Mesenteric fat pad (tissue), 1 donor: ENCODE results near the gene SNX9. TPM values are rescaled to one million over a fixed set of nuclear protein-coding genes. Genes with fewer than 3 reads are reported as not detected.

ENCODE experiments used
- DNase-seq: peaks from one replicate; pipeline ENCODE4 v3.0.0-alpha.2; 2020; ENCODE audit warnings: low spot score
- total RNA-seq: library from RNA; stranded (reverse); fragmentation: NEBNext Ultra II Directional; extraction: Animal tissue kit (Norgen Biotek cat#: 25700); gene quantifications from one replicate; pipeline ENCODE4 v1.2.1, GENCODE V29; 2021
- donor health status: DM: yes; HTN: yes; CAD: no.

Gene SNX9
- total RNA-seq, 1 donor from 2014 or later = 86.9 TPM

DNA sequence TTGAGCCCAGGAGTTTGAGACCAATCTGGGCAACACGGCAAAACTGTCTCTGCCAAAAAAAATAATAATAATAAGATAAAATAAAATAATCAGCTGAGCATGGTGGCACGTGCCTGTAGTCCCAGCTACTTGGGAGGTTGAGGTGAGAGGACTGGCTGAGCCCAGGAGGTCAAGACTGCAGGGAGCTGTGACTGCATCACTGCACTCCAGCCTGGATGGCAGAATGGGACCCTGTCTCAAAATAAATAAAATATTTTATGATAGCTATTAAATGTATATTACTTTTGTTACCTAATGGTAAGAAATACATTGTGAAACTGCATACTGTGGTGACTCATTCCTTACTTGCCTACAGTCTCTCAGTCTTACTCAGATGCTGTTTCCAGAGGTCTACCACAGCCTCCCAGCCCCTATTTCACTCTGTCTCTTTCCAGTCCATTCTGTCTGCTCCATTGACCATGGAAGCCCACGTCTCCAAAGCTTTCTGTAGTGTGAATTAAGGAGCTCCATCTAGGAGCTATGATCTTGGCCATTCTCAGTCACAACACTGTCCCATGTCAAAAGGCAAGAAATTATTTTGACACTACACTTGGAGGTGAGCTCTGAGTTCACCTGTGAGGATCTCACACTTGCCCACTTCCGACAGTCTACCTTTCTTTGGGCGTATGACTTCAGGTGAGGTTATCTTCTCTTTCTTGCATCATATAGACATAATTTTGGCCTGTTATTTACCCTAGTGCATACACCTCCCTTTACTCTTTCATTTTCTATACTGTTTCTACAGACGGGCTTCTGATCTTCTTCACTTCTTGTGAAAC is 22.4 kb upstream of the SNX9 start:
- no peak for DNase-seq

DNA sequence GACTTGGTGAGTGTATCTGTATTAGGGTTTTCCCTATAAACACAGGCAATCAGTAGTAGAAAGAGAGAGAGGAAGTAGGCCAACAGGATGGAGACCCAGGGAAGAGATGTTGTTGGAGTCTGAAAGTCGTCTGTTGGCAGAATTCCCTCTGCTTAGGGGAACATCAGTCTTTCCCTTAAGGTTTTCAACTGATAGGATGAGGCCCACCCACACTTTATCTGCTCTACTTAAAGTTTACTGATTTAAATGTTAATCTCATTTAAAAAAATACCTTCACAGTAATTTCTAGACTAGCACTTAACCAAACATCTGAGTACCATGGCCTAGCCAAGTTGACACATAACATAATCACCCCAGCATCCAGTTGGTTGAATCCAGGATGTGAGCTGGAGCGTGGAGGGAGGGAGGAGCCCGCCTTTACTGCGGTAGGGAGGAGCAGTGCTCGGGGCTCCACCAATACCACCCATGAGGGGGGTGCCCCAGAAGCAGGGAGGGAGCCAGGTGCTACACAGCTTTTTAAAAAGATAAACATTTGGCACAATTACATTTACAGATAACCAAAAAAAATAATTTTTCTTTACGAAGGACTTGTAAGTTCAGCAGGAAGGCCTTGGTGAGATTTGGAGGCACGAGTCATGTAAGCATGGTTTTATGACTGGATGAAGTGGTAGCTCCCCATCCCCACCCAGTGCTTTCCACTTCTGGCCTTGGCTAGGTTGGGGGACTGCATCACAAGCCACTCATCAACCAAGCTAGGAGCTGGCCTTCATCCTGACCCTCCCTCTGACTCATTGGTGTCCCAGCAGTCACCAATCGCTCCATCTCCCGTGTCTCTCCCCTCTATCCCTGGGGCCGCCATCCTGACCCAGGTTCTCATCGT is 18.4 kb upstream of the SNX9 start:
- DNase-seq = no peak

DNA sequence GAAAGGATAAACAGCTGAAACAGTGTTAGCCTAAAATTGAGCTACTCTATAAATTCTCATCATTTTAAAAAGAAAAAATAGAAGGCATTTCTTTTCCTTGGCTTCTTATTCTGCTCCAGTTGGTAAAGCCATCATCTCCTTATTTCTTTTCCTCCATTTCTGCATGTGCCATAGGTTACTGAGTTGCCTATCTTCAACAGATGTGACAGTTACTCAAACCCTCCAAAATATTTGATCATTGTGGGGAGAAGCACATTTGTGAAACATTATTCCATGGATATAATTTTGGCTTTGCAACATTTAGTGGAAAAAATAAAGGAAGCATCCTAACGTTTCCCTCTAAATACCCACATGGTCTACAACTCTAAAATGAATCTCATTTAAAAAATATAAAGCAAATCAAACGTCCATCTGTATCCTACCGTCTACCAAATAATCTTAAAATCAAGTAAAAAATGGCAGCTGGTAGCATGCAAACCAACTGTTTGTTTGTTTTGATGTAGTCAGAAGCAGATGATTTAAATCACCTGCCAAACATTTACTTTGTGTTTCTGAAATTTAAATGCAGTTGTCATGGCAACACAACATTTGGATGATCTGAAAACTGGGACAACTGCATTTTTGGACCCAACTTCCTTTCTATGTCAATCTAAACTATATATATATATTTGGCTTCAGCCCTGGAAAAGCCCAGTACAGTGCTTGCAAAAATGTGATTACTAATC is 16.8 kb upstream of the SNX9 start:
- no peak for DNase-seq

DNA sequence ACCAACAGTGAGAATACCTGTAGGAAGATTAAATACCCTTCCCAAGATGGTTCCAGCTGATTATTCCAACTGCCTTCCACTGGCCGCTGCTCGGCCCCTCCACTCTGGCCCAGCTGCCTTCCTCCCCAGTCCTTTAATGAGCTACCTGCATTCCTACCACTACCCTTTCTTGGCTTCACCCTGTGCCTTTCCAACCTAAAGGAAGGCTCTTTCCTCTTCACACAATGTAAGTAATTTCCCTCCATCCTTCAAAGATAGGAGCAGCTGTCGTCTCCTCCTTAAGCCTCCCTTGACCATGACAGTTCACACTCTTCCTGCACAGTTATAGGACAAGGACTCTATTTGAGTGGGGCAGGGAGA is 16.2 kb upstream of the SNX9 start:
- DNase-seq = no peak

DNA sequence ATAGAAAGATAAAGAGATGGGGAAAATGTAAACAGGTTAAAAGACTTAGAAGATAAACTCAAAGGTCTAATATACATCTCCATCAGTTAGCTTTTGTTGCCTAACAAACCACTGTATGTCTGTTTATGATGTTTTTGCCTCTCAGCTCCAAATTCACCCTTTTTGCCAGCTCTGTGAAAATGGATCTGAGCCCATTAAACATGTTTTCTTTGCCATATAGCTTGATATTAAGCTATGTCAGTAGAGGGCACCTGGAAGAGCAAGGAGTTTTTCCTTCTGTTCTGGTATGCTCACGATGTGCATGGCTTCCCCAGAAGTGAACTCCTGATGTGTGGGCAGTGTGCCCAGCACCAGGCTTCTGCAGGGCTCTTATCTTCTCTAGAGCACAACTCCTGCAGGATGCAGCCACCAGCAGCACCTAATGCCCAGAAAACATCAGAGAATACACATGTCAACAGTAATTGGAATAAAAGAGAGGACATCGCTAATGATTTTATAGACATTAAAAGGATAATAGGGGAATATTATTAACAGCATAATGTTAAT is 14.6 kb upstream of the SNX9 start:
- no peak for DNase-seq

DNA sequence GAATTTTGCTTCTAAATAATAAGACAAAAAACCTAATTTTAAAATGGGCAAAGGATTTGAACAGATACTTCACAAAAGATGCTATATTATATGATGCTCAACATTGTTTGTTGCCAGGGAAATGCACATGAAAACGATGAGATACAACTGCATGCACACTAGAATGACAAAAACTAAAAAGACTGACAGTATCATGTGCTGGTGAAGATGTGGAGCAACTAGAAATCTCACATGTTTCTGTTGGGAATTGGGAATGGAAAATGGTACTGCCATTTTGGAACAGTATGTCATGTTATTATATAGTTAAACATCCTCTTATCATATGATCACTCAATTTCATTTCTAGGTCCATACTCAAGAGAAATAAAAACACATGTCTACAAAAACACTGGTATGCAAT is 13.4 kb upstream of the SNX9 start:
- no peak for DNase-seq

DNA sequence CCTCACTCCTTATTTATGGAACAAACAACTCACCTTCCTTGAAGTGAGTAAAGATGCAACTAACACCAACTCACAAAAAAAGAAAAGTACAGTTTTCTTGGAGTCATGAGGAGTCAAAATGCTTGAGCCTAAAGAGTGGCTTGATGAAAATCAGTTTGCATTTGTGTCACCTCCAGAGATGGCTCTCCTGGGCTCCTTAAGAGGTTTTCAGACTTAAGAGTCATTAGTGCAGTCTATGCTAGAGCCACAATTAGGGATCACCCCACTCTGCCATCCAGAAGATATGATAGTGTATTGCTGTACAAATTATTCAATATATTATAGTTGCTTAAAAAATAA is 11.9 kb upstream of the SNX9 start:
- DNase-seq = no peak

DNA sequence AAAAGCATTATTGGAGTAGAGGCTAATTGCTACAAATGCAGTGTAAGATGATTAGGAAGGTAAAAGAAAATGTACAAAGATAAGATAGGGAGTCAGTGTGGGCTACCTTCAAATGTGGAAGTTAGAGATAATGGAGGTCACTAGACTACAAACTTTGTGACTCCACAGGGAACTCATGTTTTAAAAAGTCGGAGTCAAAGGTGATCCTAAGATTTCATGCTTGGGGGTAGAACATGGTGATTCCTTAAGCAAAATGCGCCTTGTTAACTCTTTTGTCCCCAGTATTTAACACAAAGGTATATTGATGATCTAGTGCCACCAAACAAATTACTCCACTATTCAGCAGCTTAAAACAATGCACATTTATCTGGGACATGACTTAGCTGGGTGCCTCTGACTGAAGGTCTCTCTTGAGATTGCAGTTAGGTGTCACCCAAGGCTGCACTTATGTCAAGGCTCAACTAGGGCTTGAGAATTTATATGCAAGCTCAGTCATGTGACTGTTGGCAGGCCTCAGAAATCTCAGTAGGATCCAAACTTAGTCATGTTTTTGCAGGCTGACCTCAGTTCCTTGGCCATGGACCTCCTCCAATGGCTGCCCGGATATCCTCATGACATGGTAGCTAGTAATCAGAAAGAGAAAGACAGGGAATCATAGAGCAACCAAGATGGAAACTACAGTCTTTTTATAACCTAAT is 11.4 kb upstream of the SNX9 start:
- no peak for DNase-seq

DNA sequence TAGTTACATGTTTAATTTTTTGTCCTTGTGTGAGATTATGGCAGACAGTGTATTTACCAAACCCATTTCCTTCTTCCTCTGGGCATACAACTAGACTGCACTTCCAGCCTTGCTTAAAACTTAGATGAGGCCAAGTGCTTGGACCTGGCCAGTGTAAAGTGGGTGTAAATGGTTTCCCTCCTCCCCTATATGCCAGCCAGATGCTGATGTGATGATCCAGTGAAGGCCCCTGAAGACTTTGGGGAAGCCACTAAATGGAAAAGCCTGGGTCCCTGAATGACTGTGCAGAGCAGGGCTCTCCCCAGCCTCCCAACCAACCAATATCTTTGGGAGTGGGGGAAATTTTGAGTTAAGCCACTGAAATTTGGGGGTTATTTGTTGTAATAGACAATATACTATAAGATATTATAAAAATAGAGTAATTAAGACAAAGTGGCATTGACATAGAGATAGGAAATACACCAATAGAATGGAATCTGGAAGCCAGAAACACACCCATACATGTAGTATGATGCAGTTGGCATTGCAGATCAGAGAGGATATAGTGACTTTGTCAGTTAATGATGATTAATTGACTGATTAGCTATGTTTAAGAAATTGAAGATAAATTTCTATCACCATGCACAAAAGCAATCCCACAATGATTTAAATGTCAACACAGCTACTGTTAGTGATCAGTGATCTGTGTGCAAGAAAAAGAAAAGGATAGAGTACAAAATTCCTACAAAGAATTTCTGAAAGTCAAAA is 10.4 kb upstream of the SNX9 start:
- DNase-seq = no peak

DNA sequence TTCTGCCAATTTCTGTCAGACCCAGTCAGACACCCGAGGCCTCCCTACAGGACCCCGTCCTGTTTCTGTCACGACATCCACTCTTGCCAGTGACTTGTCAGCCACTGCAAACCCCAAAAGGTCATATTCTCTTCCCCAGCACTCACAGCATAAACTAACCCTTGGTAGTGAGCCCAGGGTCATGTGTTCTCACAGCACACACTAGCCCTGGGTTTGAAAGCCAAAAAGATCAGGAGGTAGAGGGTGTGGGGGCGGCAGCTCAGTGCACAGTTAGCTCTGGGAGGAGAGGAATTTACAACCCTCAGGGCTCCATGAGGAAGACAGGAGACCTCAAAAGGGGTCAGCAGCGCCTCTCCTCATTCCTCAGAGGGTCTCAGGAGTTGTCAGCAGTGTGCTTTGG is 9.9 kb upstream of the SNX9 start:
- no peak for DNase-seq

DNA sequence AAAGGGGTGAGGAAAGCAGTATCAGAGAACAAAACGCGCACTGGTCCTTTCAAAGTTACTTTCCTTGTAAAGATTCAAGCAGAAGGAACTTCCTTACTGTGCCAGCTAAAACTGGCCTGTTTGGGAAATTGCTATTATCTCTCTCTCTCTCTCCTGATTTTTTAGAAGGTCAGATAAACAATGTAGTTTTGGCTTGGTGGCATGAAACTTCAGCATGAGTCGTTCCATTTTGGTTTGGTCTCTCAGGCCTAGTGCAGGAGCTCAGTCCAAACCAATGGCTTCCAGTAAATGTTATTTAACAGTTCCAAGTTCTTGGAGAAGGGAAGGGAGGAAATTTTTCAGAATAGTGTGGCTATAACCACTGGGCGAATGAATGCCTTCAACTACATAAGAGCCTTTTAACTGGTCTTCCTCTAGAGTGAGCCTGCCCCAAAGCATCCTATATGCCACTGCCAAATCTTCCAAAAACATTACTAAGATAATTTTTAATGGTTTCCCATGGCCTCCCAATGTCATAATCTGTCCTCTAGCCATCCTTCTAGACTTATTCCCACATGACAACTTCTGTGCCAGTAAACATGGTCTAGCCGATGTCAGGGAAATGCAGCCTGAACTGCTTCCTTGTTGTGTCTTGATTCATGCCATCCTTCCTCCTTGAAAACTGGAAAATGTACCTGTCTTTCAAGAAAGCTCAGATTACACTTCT is 9.1 kb upstream of the SNX9 start:
- no peak for DNase-seq

DNA sequence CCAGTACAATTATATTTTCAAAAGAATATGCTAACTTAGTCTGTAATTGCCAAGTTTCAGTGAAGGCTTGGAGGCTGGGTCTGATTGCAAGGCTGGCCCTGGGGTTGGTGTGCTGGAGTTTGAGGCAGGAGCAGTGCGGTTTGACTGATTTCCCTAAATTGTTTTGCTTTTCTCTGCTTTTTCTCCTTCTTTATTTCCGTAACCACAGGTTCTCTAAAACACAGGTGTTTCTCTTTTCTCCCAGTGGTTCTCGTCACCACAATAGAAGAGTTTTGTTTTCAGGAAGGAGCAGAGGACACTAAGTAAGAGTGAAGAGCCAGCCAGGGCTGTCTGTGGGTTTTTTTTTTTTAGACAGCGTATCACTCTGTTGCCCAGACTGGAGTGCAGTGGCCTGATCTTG is 8.2 kb upstream of the SNX9 start:
- no peak for DNase-seq

DNA sequence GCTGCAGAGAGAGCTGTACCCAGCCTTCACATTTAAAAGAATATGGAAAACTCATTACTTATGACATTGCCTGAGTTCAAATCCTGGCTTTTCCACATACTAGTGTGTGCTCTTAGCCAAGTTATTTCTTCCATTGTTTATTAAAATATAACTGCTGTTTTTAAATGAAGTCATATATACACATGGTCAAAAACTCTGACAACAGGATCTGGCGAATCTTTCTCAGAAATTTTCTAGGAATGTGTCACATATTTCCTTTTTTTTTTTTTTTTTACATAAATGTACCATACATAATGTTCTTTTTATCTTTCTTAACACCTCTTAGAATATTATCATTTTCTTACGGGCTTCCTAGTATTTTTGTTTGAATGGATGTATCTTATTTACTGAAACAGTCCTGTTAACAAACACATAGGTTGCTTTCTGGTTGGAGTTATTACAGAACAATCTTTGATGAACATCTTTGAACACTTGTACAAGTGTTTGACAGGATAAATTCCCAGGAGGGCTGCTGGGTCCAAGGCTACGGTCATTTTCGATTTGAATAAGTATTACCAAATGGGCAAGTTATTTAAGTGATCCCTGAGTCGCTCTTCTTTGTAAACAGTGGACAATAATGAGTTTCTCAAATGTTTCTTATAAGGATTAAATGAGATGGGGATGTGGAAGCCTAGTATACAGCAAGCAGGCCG is 1.6 kb upstream of the SNX9 start:
- no peak for DNase-seq

DNA sequence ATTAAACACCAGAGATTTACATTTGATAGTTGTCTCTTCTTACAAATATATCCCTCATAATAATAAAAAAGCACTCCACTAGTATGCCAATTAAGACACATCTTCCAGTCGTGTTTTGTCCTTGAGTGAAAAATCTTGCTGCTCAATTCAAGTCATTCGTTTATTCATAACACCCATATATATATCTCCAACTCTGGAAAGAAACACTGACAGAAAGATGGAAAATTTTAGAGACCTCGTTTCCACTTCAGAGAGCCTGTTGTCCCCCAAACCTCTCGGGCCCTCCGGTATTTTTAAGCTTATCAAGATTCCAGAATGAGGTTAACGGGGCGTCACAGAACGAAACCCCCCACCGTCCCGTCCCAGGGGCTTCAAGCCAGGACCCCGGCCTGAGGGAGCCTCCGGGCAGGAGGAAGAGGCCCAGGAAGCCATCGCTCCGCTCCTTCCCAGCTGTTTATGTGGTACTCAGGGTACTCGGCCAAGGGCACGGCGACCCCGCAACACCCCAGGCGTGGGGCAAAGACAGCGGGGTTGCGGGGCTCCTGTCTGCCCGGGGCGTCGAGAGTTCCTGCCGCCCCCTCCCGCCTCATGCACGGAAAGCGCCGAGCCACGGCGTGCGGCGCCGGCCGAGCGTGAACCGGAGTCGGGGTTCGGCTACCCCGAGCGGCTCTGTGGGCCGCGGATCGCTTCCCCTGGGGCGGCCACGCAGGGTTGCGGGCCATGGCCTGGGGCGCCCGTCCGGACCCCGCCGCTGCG is 623 bp upstream of the SNX9 start:
- no peak for DNase-seq

DNA sequence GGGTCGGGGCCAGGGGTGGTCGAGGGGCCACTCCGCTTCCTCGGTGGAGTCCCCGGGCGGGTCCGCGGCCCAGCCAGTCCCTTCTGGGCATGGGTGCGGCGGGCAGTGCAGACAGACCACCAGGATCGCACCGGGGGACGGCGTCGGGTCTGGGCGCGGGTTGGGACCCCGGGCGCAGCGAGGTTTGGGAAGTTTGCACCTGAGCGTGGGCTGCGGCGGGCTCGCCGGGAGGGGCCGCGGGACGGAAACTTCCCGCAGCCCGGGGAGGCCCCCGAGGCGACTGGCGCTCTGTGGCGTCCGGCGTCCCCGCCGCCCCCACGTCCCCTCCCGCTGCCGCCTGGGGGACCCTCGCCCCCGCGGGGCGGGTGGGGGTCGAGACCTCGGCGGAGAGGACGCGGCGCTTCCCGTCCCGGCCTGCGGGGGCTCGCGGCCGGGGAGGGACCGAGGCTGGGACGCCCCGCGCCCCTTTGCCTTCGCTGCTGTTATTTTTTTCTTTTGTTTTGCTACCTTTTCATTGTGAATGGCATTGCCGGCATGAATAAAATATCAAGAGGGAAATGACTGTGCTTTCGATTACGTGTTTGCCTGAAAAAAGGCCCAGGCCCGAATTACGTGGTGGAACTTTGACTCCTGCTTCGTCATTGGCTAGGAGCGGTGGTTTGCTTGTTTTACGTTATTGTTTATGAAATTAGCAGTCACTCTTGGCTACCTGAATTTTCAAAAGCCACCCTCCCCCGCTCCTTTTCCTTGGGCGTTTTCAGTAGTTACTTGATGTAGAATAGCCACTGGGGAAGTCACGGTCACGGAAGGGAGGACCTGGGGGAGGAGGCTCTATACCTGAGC is 703 bp downstream of the SNX9 start:
- DNase-seq = no peak

DNA sequence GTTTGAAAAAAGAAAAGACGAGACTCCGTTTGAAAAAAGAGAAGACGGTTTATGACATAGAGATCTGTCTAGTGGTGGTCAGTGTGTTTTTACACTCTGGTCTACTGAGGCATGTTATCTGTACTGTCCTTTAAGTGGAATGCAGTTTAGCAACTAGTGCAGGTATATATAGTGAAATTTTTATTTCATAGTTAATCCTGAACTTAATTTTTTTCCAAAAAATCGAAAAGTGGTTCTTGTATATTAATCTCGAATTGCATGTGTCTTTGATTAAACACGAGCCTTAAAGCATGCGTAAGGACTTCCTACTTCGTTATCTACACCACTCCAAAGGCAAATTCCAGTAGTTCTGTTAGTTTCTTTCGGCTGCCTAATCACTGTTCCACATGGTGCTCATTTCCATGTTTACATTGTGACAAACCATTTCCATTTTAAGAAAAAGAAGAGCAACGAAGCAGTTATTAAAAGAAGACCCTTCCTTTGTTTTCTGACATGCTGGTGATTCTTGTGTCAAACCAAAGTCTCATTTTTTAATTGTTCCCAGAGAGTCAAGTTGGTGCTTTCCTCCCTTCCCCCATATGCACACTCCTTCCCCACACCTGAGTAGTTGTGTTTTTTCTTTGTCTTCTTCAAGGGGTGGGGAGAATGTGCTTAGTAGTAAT is 2.3 kb downstream of the SNX9 start:
- DNase-seq = no peak
